Peyer's patch (tissue), 4 donors: ENCODE data around the gene GPATCH3.

ENCODE experiments used
- POLR2A ChIP-seq, 2 donors: fragments of 450-650 bp; IDR thresholded peaks; one replicate each; pipeline ENCODE4 v1.5.1; 2017; ENCODE audit warnings: antibody characterized with exemption in 2 of 2, mild to moderate bottlenecking in 2 of 2, moderate library complexity in 2 of 2
- TF ChIP-seq, protein P1 (sequence below), 6 experiments: fragments of 450-650 bp in 4 of 6; fragments of 200-600 bp in 2 of 6; sonication (generic) in 1 of 6; IDR thresholded peaks; one replicate each; pipeline ENCODE4 v1.5.1; 2017 to 2019; ENCODE audit warnings: antibody characterized with exemption in 6 of 6, mild to moderate bottlenecking in 3 of 6, moderate library complexity in 1 of 6

DNA sequence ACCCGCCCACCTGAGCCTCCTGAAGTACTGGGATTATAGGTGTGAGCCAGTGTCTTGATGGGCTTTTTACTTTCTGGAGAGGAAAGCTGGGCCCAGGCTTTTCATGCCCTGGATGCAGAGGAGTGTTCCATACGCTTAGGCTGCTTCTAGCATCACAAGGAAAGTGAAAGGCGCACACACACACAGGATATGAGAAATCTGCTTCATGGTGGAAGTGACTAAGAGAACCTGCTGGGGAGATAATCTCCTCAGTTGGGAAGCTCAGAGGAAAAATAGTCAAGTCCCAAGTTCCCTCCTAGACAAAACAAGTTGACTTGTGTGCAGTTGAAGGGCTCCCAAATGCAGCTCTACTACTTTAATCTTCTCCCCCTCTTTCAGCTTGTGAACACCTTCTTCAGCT lies 23.4 kb upstream of the GPATCH3 start:
- TF ChIP-seq, protein P1, sequence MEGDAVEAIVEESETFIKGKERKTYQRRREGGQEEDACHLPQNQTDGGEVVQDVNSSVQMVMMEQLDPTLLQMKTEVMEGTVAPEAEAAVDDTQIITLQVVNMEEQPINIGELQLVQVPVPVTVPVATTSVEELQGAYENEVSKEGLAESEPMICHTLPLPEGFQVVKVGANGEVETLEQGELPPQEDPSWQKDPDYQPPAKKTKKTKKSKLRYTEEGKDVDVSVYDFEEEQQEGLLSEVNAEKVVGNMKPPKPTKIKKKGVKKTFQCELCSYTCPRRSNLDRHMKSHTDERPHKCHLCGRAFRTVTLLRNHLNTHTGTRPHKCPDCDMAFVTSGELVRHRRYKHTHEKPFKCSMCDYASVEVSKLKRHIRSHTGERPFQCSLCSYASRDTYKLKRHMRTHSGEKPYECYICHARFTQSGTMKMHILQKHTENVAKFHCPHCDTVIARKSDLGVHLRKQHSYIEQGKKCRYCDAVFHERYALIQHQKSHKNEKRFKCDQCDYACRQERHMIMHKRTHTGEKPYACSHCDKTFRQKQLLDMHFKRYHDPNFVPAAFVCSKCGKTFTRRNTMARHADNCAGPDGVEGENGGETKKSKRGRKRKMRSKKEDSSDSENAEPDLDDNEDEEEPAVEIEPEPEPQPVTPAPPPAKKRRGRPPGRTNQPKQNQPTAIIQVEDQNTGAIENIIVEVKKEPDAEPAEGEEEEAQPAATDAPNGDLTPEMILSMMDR (IDR thresholded peaks at IDR 0.05): no peak
- TF ChIP-seq POLR2A (IDR thresholded peaks at IDR 0.05): no peak
